Amniotic epithelial cell (primary cell): ENCODE measurements around the gene RPUSD3.

Source experiments
- DNase-seq: peaks from one replicate; pipeline ENCODE4 v3.0.0-alpha.2; 2010; ENCODE audit warnings: low read depth

RPUSD3 gene

GRCh38 chr3:9804996-9805395 is 38.8 kb downstream of the RPUSD3 start:
- no peak for DNase-seq

DNA sequence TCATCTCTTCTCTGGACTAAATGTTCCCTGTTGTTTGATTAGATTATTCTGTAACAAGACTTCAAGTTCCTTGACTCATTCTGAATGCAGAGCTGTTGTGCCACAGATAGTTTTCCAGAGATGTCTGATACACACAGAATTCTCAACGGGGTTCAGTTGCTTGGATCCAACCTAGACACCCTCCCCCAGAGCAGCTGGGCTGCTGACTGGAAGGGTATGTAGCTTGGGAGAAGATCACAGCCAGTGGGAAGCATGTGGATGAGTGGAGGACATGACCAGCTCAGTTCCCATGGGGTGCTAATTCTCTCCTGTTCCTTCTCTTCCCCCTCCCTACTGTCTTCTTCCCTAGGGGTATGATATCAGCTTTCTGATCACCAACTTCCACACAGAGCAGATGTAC is 40.3 kb downstream of the RPUSD3 start:
- no peak for DNase-seq

- DNase-seq, result no peak
Measured at GRCh38 chr3:9800529-9800928, 43.3 kb downstream of the RPUSD3 start.

DNA sequence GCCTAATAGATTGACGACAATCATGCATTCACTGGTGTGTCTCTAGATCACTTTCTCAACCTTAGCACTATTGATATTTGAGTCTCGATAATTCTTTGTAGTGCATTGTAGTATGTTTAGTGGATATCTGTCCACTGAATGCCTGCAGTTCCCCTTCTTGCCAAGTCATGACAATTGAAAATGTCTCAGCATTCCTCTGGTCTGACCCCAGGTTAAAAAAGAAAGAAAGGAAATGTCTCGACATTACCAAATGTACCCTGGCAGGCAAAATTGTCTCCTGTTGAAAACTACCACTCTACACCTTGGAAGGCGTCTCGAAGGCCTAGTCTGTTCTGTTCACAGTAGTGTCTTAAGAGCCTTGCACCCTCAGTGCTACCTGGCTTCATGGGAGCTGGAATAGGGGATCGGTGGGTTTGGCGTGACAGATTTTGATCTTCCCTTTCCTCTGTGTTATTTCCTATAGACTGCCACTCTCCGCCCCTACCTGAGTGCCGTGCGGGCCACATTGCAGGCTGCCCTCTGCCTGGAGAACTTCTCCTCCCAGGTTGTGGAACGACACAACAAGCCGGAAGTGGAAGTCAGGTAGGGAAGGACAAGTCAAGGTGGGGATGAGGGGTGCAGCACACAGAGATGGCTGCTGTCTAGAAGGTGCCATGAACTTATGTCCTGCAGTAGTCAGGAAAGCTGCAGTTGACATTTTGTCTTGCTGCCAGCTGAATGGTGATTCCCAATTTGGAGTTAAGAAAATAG is 46.4 kb downstream of the RPUSD3 start:
- no peak for DNase-seq

DNA sequence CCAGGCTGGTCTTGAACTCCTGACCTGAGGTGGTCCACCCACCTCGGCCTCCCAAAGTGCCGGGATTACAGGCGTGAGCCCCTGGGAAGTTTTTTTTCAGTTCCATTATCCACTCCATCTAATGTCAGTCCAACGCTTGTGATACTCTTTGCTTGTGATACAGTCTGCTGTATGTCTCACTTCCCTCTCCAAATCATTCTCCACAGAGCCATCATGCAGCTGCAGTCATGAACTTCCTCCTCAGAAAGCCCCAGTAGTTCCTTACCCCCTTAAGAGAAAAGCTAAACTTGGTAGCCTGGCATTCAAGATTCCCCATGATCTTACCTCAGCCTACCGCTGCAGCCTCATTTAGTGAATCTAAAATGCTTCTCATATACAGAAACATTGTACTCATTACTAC is 48.6 kb downstream of the RPUSD3 start:
- no peak for DNase-seq

GRCh38 chr3:9794400-9794799 is 49.4 kb downstream of the RPUSD3 start:
- DNase-seq, result no peak

DNA sequence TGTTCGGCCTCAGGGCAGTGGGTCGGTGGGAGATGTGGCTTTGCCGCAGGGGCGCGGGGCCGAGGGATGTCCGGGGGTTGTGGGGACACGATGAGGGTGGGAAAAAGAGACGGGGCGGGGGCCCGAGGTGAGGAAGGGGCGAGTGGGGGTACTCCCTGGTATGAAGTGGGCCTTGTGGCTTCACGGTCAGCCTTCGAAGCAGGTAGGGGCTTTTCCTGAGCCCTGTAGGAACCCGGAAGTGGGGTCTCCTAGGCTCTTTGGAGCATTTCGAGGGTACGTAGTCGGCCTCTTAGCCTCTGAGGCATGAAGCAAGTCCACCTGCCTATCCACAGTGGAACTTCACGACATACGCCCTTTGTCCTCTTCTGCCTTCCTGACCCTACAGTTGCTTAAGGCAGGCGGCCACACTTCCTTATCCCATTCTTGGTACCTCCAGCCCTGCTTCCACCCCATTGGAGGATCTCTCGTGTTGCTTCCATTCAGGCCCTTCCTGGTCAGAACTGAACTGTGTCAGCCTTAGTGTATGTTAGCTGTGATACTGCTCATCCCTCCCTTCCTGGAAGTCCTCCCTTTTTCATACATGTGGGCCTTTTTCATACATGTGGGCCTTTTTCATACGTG is 50.5 kb downstream of the RPUSD3 start:
- DNase-seq, result peak; percentile 64

GRCh38 chr3:9792405-9793160 is 51.2 kb downstream of the RPUSD3 start, which contains the start of the genes ARPC4 and TADA3:
Gene ARPC4 (plus strand): TSS chr3:9793082. CDS start chr3:9793122, 40 bp downstream.
Gene TADA3 (minus strand): TSS chr3:9792473. CDS start chr3:9791466, 1,007 bp downstream.
- peak; percentile 96 for DNase-seq

DNA sequence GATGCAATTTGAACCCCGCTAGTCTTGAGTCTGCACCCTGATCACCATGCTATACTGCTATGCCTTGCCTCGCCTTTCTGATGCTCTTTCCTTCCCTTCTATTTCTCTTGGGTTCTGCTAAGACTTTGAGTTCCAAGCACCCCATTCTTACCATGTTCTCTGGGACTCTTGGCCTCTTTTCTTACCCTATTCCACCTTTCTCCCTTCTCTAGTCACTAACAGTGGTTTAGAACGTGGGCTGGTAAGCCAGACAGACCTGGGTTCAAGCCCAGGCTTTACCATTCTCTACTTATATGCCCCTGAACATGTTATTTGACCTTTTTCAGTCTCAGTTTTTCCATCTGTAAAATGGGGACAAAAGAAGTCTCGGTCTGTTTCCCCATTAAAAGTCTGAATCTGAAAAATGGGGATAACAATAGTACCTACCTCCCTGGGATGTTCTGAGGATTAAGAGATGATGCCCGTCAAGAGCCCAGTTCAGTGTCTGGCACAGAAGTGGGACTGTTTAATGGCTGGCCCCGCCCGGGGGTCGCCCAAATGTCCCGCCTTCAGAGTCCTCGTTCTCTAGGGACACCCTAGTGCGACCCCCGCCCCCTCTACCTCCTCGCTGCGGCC is 51.9 kb downstream of the RPUSD3 start:
- no peak for DNase-seq

DNA sequence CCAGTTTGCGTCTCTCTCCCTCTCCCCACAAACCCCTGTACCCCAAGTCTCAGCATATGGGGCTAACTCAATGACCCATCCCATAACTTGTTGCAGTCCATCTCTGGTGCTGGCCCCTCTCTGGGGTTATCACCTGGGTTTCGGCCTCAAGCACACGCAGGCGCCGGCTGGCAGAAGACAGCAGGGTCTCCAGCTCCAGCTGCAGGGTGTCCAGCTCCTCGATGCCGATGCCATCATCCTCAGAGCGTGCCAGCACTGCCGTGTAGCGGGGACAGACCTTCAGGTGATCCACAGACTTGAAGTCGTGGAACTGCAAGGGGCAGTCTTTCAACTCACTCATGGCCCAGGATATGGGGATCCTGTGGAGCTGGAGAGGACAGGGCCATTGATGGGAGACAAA is 52.7 kb downstream of the RPUSD3 start:
- DNase-seq, result no peak
